Keratinocyte (primary cell): ENCODE measurements around the gene LARGE1. TPM values are rescaled to one million over a fixed set of nuclear protein-coding genes. Genes with fewer than 3 reads are reported as not detected.

Experiments
- DNase-seq: peaks from one replicate; pipeline ENCODE4 v3.0.0-alpha.2; 2011; ENCODE audit warnings: low read depth, missing footprints, low spot score
- FAIRE-seq: peaks from 2 replicates; lab custom pipeline; 2011; peaks lifted over from hg19 to GRCh38; lab: Jason Lieb, UNC
- H2AFZ ChIP-seq: 2 replicates; pipeline ENCODE4 v1.6.0; 2012; ENCODE audit warnings: low read length, control low read depth, inconsistent platforms; ENCODE audit not compliant: control insufficient read depth
- H3K27ac ChIP-seq: 2 replicates; pipeline ENCODE4 v1.5.1; 2011; ENCODE audit warnings: low read length; ENCODE audit not compliant: control insufficient read depth, insufficient read depth
- H3K27me3 ChIP-seq: 3 replicates; pipeline ENCODE4 v1.6.0; 2011; ENCODE audit warnings: low read length; ENCODE audit not compliant: control insufficient read depth, insufficient read depth; ENCODE audit errors: extremely low read depth
- H3K36me3 ChIP-seq, 2 experiments: 2 replicates in 1 of 2; 3 replicates in 1 of 2; pipeline ENCODE4 v1.5.1; 2011; ENCODE audit warnings: low read length in 2 of 2, mild to moderate bottlenecking in 1 of 2; ENCODE audit not compliant: control insufficient read depth in 2 of 2, insufficient read depth in 2 of 2; ENCODE audit errors: extremely low read depth in 1 of 2
- H3K4me1 ChIP-seq: 3 replicates; pipeline ENCODE4 v1.5.1; 2011; ENCODE audit warnings: low read length; ENCODE audit not compliant: control insufficient read depth, insufficient read depth; ENCODE audit errors: extremely low read depth
- H3K4me2 ChIP-seq: 3 replicates; pipeline ENCODE4 v1.6.0; 2011; ENCODE audit warnings: low read depth, low read length; ENCODE audit not compliant: control insufficient read depth, insufficient read depth; ENCODE audit errors: extremely low read depth
- H3K4me3 ChIP-seq, 3 experiments: fragments of 200-600 bp in 1 of 3; sonication (generic) in 1 of 3; 2 replicates in 2 of 3; 3 replicates in 1 of 3; pipeline ENCODE4 v1.5.1; 2011 to 2016; ENCODE audit warnings: low read length in 3 of 3, mild to moderate bottlenecking in 3 of 3, control low read depth in 2 of 3, inconsistent platforms in 1 of 3, low read depth in 1 of 3, mixed read lengths in 1 of 3, mixed run types in 1 of 3, moderate library complexity in 1 of 3; ENCODE audit not compliant: control insufficient read depth in 2 of 3, insufficient read depth in 2 of 3; ENCODE audit errors: extremely low read depth in 1 of 3
- H3K79me2 ChIP-seq: 2 replicates; pipeline ENCODE4 v1.6.0; 2012; ENCODE audit warnings: low read length; ENCODE audit not compliant: control insufficient read depth, insufficient read depth
- H3K9ac ChIP-seq: 3 replicates; pipeline ENCODE4 v1.6.0; 2011; ENCODE audit warnings: low read length; ENCODE audit not compliant: control insufficient read depth, insufficient read depth; ENCODE audit errors: extremely low read depth
- H3K9me1 ChIP-seq: 3 replicates; pipeline ENCODE4 v1.6.0; 2011; ENCODE audit warnings: low read length; ENCODE audit not compliant: control insufficient read depth, insufficient read depth; ENCODE audit errors: extremely low read depth
- H3K9me3 ChIP-seq: 2 replicates; pipeline ENCODE4 v1.5.1; 2012; ENCODE audit warnings: low read depth, low read length; ENCODE audit not compliant: control insufficient read depth
- H4K20me1 ChIP-seq: 3 replicates; pipeline ENCODE4 v1.6.0; 2011; ENCODE audit warnings: low read length; ENCODE audit not compliant: control insufficient read depth, insufficient read depth; ENCODE audit errors: extremely low read depth
- CTCF ChIP-seq, 3 experiments: IDR thresholded peaks in 1 of 3; conservative IDR thresholded peaks in 1 of 3; optimal IDR thresholded peaks in 1 of 3; 2 replicates in 2 of 3; 3 replicates in 1 of 3; pipeline versions ENCODE3 to v1.5.1; 2011; ENCODE audit warnings: low read length in 3 of 3, mild to moderate bottlenecking in 3 of 3, moderate library complexity in 2 of 3, control low read depth in 1 of 3, inconsistent platforms in 1 of 3; ENCODE audit not compliant: insufficient read depth in 2 of 3; ENCODE audit errors: extremely low read depth in 1 of 3
- EZH2 ChIP-seq: IDR thresholded peaks from one replicate; pipeline ENCODE4 v1.6.1; 2012; ENCODE audit warnings: inconsistent platforms, mild to moderate bottlenecking, low read length, moderate library complexity
- dilution Hi-C: fragments of 300-500 bp; cut with MboI; formaldehyde crosslinking; loops from one replicate; pipeline ENCODE4 v1.7.0; 2020; ENCODE audit warnings: low sequenced_read_pairs; ENCODE audit not compliant: extremely low pct_ligation_motif_present
- polyA plus RNA-seq, 5 experiments: library from polyadenylated mRNA; depleted of rRNA in 3 of 5; stranded (reverse) in 3 of 5; stranded (forward) in 1 of 5; unstranded in 1 of 5; fragments of >200 nt; gene quantifications; 1 replicate in 1 of 5; 2 replicates in 3 of 5; 3 replicates in 1 of 5; pipeline versions ENCODE4 v1.2.1 to v1.2.3, GENCODE V29; 2011 to 2012; ENCODE audit warnings: missing spikeins in 2 of 5, low read depth in 1 of 5, low replicate concordance in 1 of 5

The LARGE1 gene
- polyA plus RNA-seq, 1 donor (not counting 4 experiments of a cell fraction or from before 2014, with no cell fraction given): 4.5 TPM

GRCh38 chr22:33697640-33698039, 222.6 kb downstream of the LARGE1 start:
- DNase-seq: no peak
- no peaks in the 10 kb centered on the region for H3K9me1 ChIP-seq
- H3K9me3 ChIP-seq: no peaks in the 10 kb centered on the region
- H2AFZ ChIP-seq: no peak overlapping the region
- FAIRE-seq: no peak
- H3K4me3 ChIP-seq: no peak overlapping the region
- dilution Hi-C loops: no loop called here
- TF ChIP-seq EZH2 (no peak), CTCF (optimal IDR thresholded peaks at IDR 0.05 in 1 of 3, IDR thresholded peaks at IDR 0.05 in 1 of 3, conservative IDR thresholded peaks at IDR 0.05 in 1 of 3; ENCODE audit: extremely low read depth in 1 of 3, insufficient read depth in 2 of 3, low read length in 3 of 3) (no peak)
- H3K4me2 ChIP-seq: no peak overlapping the region
- H3K9ac ChIP-seq: no peak overlapping the region
- no peaks in the 10 kb centered on the region for H3K79me2 ChIP-seq
- H3K27me3 ChIP-seq: no peaks in the 10 kb centered on the region
- H3K36me3 ChIP-seq: no peaks in the 10 kb centered on the region
- no peaks in the 10 kb centered on the region for H4K20me1 ChIP-seq
- no peak overlapping the region for H3K27ac ChIP-seq
- no peaks in the 10 kb centered on the region for H3K4me1 ChIP-seq

- DNase-seq (no peak), FAIRE-seq (no peak)
- H3K9me3 ChIP-seq: no peaks in the 10 kb centered on the region
- no peaks in the 10 kb centered on the region for H4K20me1 ChIP-seq
- no peaks in the 10 kb centered on the region for H3K9me1 ChIP-seq
- H2AFZ ChIP-seq: no peak overlapping the region
- no peak overlapping the region for H3K4me3 ChIP-seq
- no peaks in the 10 kb centered on the region for H3K79me2 ChIP-seq
- H3K4me2 ChIP-seq: no peak overlapping the region
- no peaks in the 10 kb centered on the region for H3K27me3 ChIP-seq
- no peak overlapping the region for H3K27ac ChIP-seq
- no peak for TF ChIP-seq EZH2
- no peak for TF ChIP-seq CTCF (optimal IDR thresholded peaks at IDR 0.05 in 1 of 3, IDR thresholded peaks at IDR 0.05 in 1 of 3, conservative IDR thresholded peaks at IDR 0.05 in 1 of 3; ENCODE audit: extremely low read depth in 1 of 3, insufficient read depth in 2 of 3, low read length in 3 of 3)
- H3K4me1 ChIP-seq: no peaks in the 10 kb centered on the region
- dilution Hi-C loops: no loop called here
- no peak overlapping the region for H3K9ac ChIP-seq
- no peaks in the 10 kb centered on the region for H3K36me3 ChIP-seq
These were observed 229.1 kb downstream of the LARGE1 start for GRCh38 chr22:33691057-33691630.
